Neural cell (in vitro differentiated cells): Measurements from ENCODE around the gene CCIN.

Experiments
- MXI1 ChIP-seq: fragments of 450-650 bp; conservative IDR thresholded peaks from 2 replicates; pipeline ENCODE4 v1.6.1; 2014; ENCODE audit warnings: antibody characterized with exemption, mild to moderate bottlenecking; ENCODE audit not compliant: poor library complexity, severe bottlenecking
- POLR2AphosphoS5 ChIP-seq: IDR thresholded peaks from 2 replicates; pipeline ENCODE4 v1.6.1; 2012
- RAD21 ChIP-seq: fragments of 450-650 bp; conservative IDR thresholded peaks from 2 replicates; pipeline ENCODE4 v1.6.1; 2014; ENCODE audit warnings: antibody characterized with exemption, mild to moderate bottlenecking, moderate library complexity
- TF ChIP-seq, protein P1 (sequence below): fragments of 450-650 bp; IDR thresholded peaks from 2 replicates; pipeline ENCODE4 v1.5.1; 2014; ENCODE audit warnings: antibody characterized with exemption, mild to moderate bottlenecking, moderate library complexity; ENCODE audit not compliant: poor library complexity, severe bottlenecking

- TF ChIP-seq, protein P1, sequence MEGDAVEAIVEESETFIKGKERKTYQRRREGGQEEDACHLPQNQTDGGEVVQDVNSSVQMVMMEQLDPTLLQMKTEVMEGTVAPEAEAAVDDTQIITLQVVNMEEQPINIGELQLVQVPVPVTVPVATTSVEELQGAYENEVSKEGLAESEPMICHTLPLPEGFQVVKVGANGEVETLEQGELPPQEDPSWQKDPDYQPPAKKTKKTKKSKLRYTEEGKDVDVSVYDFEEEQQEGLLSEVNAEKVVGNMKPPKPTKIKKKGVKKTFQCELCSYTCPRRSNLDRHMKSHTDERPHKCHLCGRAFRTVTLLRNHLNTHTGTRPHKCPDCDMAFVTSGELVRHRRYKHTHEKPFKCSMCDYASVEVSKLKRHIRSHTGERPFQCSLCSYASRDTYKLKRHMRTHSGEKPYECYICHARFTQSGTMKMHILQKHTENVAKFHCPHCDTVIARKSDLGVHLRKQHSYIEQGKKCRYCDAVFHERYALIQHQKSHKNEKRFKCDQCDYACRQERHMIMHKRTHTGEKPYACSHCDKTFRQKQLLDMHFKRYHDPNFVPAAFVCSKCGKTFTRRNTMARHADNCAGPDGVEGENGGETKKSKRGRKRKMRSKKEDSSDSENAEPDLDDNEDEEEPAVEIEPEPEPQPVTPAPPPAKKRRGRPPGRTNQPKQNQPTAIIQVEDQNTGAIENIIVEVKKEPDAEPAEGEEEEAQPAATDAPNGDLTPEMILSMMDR, result no peak
- TF ChIP-seq POLR2AphosphoS5 (no peak), MXI1 (no peak), RAD21 (no peak)
Observed at GRCh38 chr9:36158917-36159316, 10.3 kb upstream of the CCIN start.
